Measurements from ENCODE around the gene SYT6.

DNA sequence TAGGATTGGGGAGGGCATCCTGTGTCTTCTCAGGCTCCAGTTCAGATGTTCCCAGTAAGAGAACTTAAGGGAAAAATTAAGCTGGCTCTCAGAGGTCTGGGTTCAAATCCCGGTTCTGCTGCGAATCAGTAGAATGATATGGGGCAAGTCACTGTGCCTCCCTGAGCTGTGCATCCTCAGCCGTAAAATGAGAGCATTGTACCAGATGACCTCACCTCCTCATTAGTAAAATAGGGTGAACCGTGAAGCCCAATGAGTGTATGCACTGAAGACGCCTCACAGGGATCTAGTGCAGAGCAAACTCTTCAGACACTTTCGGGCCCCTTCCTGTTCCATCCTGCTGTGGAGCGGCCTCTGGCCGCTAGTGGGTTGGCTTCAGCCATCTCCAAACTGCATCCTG lies 36.0 kb downstream of the SYT6 start:
- TF ChIP-seq, protein P1, sequence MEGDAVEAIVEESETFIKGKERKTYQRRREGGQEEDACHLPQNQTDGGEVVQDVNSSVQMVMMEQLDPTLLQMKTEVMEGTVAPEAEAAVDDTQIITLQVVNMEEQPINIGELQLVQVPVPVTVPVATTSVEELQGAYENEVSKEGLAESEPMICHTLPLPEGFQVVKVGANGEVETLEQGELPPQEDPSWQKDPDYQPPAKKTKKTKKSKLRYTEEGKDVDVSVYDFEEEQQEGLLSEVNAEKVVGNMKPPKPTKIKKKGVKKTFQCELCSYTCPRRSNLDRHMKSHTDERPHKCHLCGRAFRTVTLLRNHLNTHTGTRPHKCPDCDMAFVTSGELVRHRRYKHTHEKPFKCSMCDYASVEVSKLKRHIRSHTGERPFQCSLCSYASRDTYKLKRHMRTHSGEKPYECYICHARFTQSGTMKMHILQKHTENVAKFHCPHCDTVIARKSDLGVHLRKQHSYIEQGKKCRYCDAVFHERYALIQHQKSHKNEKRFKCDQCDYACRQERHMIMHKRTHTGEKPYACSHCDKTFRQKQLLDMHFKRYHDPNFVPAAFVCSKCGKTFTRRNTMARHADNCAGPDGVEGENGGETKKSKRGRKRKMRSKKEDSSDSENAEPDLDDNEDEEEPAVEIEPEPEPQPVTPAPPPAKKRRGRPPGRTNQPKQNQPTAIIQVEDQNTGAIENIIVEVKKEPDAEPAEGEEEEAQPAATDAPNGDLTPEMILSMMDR (IDR thresholded peaks at IDR 0.05), result no peak
- TF ChIP-seq TCF7L2 (IDR thresholded peaks at IDR 0.05; ENCODE audit: low read depth, low read length) (no peak), POLR2AphosphoS5 (IDR thresholded peaks at IDR 0.05; ENCODE audit: low read depth, low read length) (no peak)

Measured in Panc1 (cell line).